22Rv1 (cell line): ENCODE data around the gene GTF2F2.

ENCODE experiments used
- ZFX ChIP-seq: fragments of 450-650 bp; IDR thresholded peaks from 2 replicates; pipeline ENCODE4 v1.6.1; 2017; ENCODE audit warnings: antibody characterized with exemption, borderline replicate concordance
- TF ChIP-seq, protein P1 (sequence below): fragments of 450-650 bp; IDR thresholded peaks from 2 replicates; pipeline ENCODE4 v1.5.1; 2017; ENCODE audit warnings: mild to moderate bottlenecking

DNA sequence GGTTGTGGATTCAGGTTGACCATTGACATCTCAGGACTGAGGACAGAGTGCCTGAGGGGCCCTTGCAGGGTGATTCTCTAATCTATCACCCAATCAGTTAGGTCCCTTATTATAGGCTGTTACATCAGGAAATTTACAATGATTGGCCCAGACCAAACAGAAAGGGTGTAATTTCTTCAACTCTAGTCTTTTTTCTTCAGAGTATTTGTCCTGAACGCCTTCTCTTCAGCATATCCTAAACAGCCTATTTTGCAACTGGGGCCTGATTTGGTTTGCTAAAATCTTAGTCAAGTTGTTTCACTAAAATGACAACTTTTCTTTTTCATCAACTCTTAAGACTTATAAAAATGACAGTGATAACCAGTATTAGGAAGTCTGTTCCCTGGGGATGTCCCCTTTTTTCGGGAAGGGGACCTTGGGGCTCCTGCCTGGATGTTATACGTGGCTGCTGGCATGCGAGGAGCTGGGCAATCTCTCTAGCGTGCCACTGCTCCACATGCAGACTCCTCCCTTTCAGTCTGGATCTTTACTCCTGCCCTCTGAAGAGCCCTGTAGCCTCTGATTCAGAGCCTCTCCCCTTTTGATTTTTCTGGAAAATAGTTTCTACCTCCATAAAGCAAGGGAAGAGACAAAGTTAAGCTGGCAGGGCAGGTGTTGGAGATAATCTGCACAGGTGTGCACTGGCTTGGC is 19.6 kb upstream of the GTF2F2 start:
- TF ChIP-seq, protein P1, sequence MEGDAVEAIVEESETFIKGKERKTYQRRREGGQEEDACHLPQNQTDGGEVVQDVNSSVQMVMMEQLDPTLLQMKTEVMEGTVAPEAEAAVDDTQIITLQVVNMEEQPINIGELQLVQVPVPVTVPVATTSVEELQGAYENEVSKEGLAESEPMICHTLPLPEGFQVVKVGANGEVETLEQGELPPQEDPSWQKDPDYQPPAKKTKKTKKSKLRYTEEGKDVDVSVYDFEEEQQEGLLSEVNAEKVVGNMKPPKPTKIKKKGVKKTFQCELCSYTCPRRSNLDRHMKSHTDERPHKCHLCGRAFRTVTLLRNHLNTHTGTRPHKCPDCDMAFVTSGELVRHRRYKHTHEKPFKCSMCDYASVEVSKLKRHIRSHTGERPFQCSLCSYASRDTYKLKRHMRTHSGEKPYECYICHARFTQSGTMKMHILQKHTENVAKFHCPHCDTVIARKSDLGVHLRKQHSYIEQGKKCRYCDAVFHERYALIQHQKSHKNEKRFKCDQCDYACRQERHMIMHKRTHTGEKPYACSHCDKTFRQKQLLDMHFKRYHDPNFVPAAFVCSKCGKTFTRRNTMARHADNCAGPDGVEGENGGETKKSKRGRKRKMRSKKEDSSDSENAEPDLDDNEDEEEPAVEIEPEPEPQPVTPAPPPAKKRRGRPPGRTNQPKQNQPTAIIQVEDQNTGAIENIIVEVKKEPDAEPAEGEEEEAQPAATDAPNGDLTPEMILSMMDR, result no peak
- no peak for TF ChIP-seq ZFX
